Testis (tissue), 2 donors: ENCODE data around the gene RBP7.

Source experiments
- CTCF ChIP-seq, 3 experiments: fragments of 450-650 bp in 2 of 3; fragments of 200-600 bp in 1 of 3; sonication (generic) in 1 of 3; IDR thresholded peaks; one replicate each; pipeline ENCODE4 v1.5.1; 2016 to 2019; ENCODE audit warnings: antibody characterized with exemption in 3 of 3, mild to moderate bottlenecking in 2 of 3, moderate library complexity in 1 of 3
- POLR2A ChIP-seq: fragments of 450-650 bp; IDR thresholded peaks from one replicate; pipeline ENCODE4 v1.6.1; 2017; ENCODE audit warnings: antibody characterized with exemption, mild to moderate bottlenecking, moderate library complexity

- TF ChIP-seq CTCF (IDR thresholded peaks at IDR 0.05) (no peak), POLR2A (no peak)
Measured at GRCh38 chr1:10050611-10051010, 53.6 kb downstream of the RBP7 start.
